IMR-90 (cell line): Measurements from ENCODE around the gene FAM234A.

ENCODE experiments used
- BHLHE40 ChIP-seq: fragments of 150-350 bp; IDR thresholded peaks from 2 replicates; pipeline ENCODE4 v1.6.1; 2016; ENCODE audit warnings: mild to moderate bottlenecking, low read depth, low read length
- POLR2A ChIP-seq: IDR thresholded peaks from 2 replicates; pipeline ENCODE4 v1.6.1; 2012; ENCODE audit warnings: mild to moderate bottlenecking, low read depth, low read length
- TF ChIP-seq, protein P1 (sequence below): conservative IDR thresholded peaks from 2 replicates; pipeline ENCODE4 v1.5.1; 2012; ENCODE audit warnings: mild to moderate bottlenecking, low read depth, low read length, improper control_type of control experiment
- TF ChIP-seq, protein P2 (sequence below): fragments of 150-350 bp; IDR thresholded peaks from 2 replicates; pipeline ENCODE4 v1.6.1; 2016; ENCODE audit warnings: low read depth, mild to moderate bottlenecking, low read length, moderate library complexity, borderline replicate concordance

DNA sequence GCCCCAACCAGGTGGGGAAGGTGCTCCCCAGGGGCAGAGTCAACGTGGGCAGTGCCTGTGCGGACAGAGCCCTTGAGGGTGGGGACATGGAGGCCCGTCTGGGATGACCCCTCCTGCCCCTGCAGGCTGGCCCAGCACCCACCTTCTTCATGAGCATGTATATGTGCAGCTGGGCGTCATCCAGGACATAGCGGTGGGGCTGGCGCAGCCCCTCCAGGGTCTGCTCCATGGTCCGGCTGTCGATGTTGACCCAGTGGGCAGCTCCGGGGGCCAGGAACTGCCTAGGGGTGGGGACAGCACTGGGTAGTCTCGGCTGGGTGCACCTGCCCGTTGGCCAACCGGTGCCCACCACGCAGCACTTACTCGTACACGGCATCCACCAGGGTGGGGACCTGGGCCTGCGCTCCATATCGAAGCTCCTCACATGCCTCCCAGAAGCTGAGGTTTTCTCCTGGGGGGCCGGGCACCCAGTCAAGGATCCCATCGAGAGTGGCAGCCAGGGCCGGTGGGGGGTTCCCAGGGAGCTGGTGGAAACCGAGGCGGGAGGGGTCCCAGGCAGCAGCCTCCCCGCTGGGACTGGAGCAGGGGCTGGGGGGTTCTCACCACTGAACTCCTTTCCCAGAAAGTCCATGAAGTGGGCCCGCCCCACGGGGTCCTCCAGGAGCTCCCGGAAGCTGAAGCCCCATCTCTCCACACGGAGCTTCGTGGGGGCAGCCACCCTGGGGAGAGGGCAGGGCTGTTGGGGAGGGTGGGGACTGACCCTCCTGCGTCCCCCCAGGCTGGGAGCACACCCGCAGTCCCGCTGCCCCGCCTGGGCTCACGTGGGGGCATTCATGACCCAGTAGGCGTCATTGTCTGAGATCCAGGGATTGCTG, 36.0 kb downstream of the FAM234A start:
- TF ChIP-seq, protein P1, sequence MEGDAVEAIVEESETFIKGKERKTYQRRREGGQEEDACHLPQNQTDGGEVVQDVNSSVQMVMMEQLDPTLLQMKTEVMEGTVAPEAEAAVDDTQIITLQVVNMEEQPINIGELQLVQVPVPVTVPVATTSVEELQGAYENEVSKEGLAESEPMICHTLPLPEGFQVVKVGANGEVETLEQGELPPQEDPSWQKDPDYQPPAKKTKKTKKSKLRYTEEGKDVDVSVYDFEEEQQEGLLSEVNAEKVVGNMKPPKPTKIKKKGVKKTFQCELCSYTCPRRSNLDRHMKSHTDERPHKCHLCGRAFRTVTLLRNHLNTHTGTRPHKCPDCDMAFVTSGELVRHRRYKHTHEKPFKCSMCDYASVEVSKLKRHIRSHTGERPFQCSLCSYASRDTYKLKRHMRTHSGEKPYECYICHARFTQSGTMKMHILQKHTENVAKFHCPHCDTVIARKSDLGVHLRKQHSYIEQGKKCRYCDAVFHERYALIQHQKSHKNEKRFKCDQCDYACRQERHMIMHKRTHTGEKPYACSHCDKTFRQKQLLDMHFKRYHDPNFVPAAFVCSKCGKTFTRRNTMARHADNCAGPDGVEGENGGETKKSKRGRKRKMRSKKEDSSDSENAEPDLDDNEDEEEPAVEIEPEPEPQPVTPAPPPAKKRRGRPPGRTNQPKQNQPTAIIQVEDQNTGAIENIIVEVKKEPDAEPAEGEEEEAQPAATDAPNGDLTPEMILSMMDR: no peak
- TF ChIP-seq, protein P2, sequence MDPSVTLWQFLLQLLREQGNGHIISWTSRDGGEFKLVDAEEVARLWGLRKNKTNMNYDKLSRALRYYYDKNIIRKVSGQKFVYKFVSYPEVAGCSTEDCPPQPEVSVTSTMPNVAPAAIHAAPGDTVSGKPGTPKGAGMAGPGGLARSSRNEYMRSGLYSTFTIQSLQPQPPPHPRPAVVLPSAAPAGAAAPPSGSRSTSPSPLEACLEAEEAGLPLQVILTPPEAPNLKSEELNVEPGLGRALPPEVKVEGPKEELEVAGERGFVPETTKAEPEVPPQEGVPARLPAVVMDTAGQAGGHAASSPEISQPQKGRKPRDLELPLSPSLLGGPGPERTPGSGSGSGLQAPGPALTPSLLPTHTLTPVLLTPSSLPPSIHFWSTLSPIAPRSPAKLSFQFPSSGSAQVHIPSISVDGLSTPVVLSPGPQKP: no peak
- TF ChIP-seq POLR2A (no peak), BHLHE40 (no peak)
